Measurements from ENCODE around the gene CELF2.

Gene CELF2

DNA sequence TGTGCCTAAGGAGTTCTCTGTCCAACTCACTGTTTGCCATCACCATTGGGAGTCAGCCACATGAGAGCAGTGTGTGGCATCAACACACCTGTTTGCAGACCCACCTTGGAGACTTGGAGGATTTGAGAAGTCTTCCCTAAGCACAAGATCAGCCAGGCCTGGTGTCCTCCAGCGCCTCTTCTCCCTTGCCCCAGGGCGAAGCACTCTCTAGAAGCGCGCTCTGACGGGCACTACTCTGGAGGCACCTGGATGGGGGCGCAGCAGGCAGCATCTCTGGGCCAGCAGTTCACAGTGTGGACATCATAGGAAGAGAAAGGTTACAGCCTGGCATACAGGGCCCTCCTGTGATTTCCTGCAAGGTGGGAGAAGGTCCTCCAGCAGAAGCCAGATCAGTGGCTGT is 289.3 kb downstream of the CELF2 start:
- FAIRE-seq = no peak
- no peak for DNase-seq (ENCODE audit: insufficient read length, low spot score)
- TF ChIP-seq, protein P1, sequence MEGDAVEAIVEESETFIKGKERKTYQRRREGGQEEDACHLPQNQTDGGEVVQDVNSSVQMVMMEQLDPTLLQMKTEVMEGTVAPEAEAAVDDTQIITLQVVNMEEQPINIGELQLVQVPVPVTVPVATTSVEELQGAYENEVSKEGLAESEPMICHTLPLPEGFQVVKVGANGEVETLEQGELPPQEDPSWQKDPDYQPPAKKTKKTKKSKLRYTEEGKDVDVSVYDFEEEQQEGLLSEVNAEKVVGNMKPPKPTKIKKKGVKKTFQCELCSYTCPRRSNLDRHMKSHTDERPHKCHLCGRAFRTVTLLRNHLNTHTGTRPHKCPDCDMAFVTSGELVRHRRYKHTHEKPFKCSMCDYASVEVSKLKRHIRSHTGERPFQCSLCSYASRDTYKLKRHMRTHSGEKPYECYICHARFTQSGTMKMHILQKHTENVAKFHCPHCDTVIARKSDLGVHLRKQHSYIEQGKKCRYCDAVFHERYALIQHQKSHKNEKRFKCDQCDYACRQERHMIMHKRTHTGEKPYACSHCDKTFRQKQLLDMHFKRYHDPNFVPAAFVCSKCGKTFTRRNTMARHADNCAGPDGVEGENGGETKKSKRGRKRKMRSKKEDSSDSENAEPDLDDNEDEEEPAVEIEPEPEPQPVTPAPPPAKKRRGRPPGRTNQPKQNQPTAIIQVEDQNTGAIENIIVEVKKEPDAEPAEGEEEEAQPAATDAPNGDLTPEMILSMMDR (IDR thresholded peaks at IDR 0.05; ENCODE audit: insufficient read depth, missing control alignments) = no peak

DNA sequence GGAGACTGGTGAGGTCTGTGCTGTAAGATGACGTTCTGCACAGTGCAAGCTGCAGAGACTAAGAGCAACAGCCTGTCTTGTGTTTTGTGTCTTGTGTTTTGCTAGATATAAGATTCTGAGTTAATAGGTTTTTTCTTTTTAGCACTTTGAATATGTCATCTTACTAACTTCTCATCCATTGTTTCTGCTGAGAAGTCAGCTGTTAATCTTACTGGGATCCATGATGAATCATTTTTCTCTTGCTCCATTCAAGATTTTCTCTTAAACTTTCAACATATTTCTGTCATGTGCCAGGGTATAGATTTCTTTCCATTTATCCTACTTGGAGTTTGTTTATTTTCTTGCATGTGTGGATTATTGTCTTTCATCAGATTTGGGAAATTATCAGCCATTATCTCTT is 290.3 kb downstream of the CELF2 start:
- TF ChIP-seq, protein P1 (IDR thresholded peaks at IDR 0.05; ENCODE audit: insufficient read depth, missing control alignments) = no peak
- DNase-seq (ENCODE audit: insufficient read length, low spot score) (no peak), FAIRE-seq (no peak)

DNA sequence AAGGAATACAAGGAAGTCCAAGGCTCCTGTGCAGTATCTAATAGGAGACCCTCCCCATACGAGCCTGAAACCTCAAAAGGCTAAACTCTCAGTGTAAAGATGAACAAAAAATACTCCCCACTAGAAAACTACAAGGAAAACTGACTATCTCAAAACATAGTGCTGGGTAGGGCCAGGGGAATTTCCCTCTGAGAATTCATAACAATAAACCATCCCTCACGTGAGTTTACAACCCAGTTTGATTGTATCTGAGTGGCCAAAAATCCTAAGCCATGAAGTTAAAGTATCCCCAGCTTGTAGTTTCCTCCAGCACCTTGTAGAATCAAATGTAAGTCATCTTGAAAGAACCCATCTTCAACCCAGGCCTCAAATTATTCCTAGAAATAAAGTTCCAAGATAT is 293.4 kb downstream of the CELF2 start:
- DNase-seq (ENCODE audit: insufficient read length, low spot score) (no peak), FAIRE-seq (no peak)
- TF ChIP-seq, protein P1 (IDR thresholded peaks at IDR 0.05; ENCODE audit: insufficient read depth, missing control alignments) = no peak

DNA sequence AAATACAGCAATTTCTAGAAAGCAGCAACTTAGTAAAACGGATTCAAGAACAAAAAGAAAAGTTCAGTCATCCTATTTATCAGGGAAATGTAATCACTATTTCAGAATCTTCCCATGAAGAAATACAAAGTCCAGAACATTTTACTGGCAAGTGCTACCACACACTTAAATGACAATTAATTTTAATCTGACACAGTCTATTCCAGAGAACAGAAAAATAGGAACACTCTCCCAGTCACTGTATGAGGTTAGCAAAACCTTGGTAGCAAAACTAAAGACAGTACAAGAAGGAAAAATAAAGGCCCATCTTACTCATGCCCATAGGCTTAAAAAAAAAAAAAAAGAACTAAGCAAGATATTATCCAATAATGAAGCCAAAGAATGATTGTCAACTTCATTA is 295.8 kb downstream of the CELF2 start:
- FAIRE-seq (no peak), DNase-seq (ENCODE audit: insufficient read length, low spot score) (no peak)
- TF ChIP-seq, protein P1 (IDR thresholded peaks at IDR 0.05; ENCODE audit: insufficient read depth, missing control alignments) = no peak

DNA sequence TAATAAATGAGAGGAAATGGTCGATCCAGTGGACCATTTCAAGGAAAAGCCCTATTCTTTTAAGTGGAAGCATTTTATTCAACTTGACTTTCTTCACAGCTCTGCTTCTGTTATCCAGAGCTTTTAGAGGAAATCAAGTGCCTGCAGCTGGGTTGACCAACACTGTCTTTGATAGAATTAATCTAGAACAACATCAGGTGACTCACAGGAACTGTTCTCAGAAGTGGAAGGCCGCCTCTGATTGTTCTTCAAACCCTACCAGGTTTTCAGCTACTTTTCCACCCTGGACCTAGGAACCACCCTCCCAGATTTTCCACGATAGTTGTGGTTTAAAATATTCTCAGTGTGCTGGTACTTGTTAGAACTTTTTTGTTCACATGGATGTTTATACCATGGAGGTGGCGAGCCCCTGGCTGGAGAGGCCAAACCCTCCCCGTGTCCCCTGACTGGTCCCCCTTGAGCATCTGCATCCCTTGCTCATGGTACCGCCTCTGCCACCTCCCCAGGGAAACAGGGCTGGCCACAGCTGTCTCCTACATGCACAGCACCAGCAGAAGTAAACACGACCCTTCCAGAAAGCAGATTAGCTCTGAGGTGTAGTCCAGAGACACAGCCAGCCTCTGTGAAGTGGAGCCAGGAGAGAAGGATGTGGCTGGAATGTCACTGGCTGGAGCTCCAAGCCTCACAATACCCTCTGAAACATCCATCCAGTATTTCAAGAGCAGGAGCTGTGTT is 300.4 kb downstream of the CELF2 start:
- FAIRE-seq = no peak
- TF ChIP-seq, protein P1 (IDR thresholded peaks at IDR 0.05; ENCODE audit: insufficient read depth, missing control alignments) = no peak
- no peak for DNase-seq (ENCODE audit: insufficient read length, low spot score)

DNA sequence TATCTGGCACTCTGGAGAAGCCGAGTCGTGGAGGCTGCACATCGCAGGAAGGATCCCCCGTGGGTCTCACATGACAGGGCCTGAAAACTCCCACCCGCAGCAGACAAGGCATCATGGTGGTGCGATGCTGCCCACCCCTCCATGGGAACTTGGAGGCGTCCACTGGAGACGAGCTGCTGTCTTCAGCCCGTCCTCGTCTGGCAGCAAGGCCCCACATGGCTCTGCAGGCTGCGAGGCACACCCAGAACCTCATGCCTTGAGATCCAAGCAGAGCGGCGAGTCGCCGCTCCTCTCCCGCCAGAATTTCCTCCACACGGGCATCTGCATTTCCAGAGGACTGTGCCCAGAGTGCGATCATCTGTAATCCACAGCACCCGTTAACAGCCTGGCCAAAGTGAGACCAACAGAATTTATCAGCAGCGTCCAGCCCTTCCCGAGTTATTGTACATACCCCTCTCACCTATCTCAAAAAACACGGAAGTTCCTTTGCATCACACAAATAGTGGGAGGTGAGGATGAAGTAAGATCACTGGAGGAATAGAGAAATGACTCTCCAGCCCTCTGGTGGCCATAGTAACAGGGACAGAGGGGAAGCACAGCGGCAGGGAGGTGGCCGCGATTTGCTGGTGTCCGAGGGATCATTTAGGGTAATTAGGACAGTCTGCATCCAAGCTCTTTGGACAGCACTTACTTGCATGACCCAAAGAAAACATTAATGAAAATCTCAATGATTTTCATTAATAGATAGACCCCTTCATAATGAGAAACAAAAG is 301.3 kb downstream of the CELF2 start:
- TF ChIP-seq, protein P1 (IDR thresholded peaks at IDR 0.05; ENCODE audit: insufficient read depth, missing control alignments) = no peak
- FAIRE-seq (no peak), DNase-seq (ENCODE audit: insufficient read length, low spot score) (no peak)
